SK-N-MC (cell line): Measurements from ENCODE around the gene KIF7.
A peak's percentile ranks its signal among the peaks of the same experiment; 100 is the strongest.

ENCODE experiments used
- DNase-seq: peaks from one replicate; pipeline ENCODE4 v3.0.0-alpha.2; 2011; ENCODE audit warnings: low read depth, low spot score
- H3K27ac ChIP-seq: fragments of 200-600 bp; sonication (generic); 2 replicates; pipeline ENCODE4 v1.5.1; 2016; ENCODE audit warnings: mixed run types
- H3K36me3 ChIP-seq: fragments of 200-600 bp; sonication (generic); 2 replicates; pipeline ENCODE4 v1.6.1; 2017; ENCODE audit warnings: antibody characterized with exemption, low read length, mixed read lengths; ENCODE audit not compliant: insufficient read depth
- H3K4me3 ChIP-seq: fragments of 200-600 bp; sonication (generic); 2 replicates; pipeline ENCODE4 v1.5.1; 2016
- H3K9ac ChIP-seq: fragments of 200-600 bp; sonication (generic); 2 replicates; pipeline ENCODE4 v1.8.0; 2017; ENCODE audit warnings: mixed run types, mixed read lengths; ENCODE audit not compliant: insufficient read length
- H3K9me3 ChIP-seq: fragments of 200-600 bp; sonication (generic); 2 replicates; pipeline ENCODE4 v1.6.1; 2017; ENCODE audit warnings: low read depth, mild to moderate bottlenecking, antibody characterized with exemption, low read length, moderate library complexity, mixed read lengths
- EZH2 ChIP-seq: fragments of 200-600 bp; sonication (generic); IDR thresholded peaks from one replicate; pipeline ENCODE4 v1.6.1; 2017; ENCODE audit warnings: antibody characterized with exemption
- FOXP2 ChIP-seq: optimal IDR thresholded peaks from 2 replicates; pipeline ENCODE3; 2011; ENCODE audit warnings: mild to moderate bottlenecking, moderate library complexity; ENCODE audit not compliant: insufficient read depth; ENCODE audit errors: extremely low read length, control extremely low read depth
- POLR2AphosphoS5 ChIP-seq: IDR thresholded peaks from 2 replicates; pipeline ENCODE4 v1.6.1; 2012; ENCODE audit warnings: mild to moderate bottlenecking, low read depth, low read length, borderline replicate concordance

Gene KIF7

GRCh38 chr15:89623165-89623564 lies 32.1 kb downstream of the KIF7 start:
- no peak for DNase-seq
- Histone ChIP-seq H3K9ac (no peak overlapping the region), H3K4me3 (no peak overlapping the region), H3K9me3 (no peaks in the 10 kb centered on the region), H3K36me3 (peaks cover 98% of the 10 kb centered on the region), H3K27ac (peak overlapping the region; percentile 40)
- TF ChIP-seq EZH2 (no peak), FOXP2 (no peak), POLR2AphosphoS5 (no peak)

- Histone ChIP-seq H3K36me3 (peaks cover 97% of the 10 kb centered on the region), H3K27ac (peak overlapping the region; percentile 42; the same call in 1 of the 2 replicates), H3K4me3 (no peak overlapping the region), H3K9me3 (no peaks in the 10 kb centered on the region), H3K9ac (no peak overlapping the region)
- no peak for DNase-seq
- 0 out of 2 replicates have a peak, but pooled peaks have one; percentile 17 for TF ChIP-seq POLR2AphosphoS5
- no peak for TF ChIP-seq FOXP2
These were observed 33.7 kb downstream of the KIF7 start for GRCh38 chr15:89621547-89621946.

DNA sequence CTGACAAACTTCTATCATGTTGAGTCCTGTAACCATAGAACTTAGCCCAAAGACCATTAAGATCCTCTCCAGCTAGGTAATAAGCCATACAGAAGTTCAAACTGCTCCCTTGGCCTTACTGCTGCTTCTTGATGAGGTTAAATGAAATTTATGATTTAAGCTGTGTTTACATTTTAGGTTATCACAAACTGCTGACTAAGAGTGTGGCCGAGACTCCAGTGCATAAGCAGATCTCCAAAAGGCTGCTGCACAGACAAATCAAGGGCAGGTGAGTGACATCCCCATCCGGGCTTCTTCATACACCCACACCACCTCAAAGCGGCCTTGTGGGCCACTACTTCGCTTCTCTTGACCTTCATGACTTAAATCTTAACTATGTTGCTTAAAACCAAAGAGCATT lies 39.0 kb downstream of the KIF7 start:
- TF ChIP-seq FOXP2 (no peak), EZH2 (no peak), POLR2AphosphoS5 (no peak)
- peaks cover 92% of the 10 kb centered on the region for H3K36me3 ChIP-seq
- no peak overlapping the region for H3K27ac ChIP-seq
- no peak overlapping the region for H3K9ac ChIP-seq
- peaks cover 15% of the 10 kb centered on the region for H3K9me3 ChIP-seq
- DNase-seq = no peak
- no peak overlapping the region for H3K4me3 ChIP-seq

GRCh38 chr15:89615135-89615534 lies 40.1 kb downstream of the KIF7 start:
- H3K9me3 ChIP-seq = peaks cover 22% of the 10 kb centered on the region
- peak overlapping the region; percentile 19 for H3K27ac ChIP-seq
- H3K9ac ChIP-seq = no peak overlapping the region
- H3K36me3 ChIP-seq = peaks cover 93% of the 10 kb centered on the region
- TF ChIP-seq POLR2AphosphoS5 = no peak
- TF ChIP-seq EZH2 = no peak
- no peak for TF ChIP-seq FOXP2
- DNase-seq = no peak
- no peak overlapping the region for H3K4me3 ChIP-seq

- Histone ChIP-seq H3K4me3 (no peak overlapping the region), H3K9me3 (peaks cover 28% of the 10 kb centered on the region), H3K9ac (no peak overlapping the region), H3K27ac (no peak overlapping the region; the same call in 1 of the 2 replicates), H3K36me3 (peaks cover 93% of the 10 kb centered on the region)
- DNase-seq = no peak
- no peak for TF ChIP-seq EZH2
- no peak for TF ChIP-seq FOXP2
- no peak for TF ChIP-seq POLR2AphosphoS5
These were observed 41.1 kb downstream of the KIF7 start for GRCh38 chr15:89614164-89614563.

DNA sequence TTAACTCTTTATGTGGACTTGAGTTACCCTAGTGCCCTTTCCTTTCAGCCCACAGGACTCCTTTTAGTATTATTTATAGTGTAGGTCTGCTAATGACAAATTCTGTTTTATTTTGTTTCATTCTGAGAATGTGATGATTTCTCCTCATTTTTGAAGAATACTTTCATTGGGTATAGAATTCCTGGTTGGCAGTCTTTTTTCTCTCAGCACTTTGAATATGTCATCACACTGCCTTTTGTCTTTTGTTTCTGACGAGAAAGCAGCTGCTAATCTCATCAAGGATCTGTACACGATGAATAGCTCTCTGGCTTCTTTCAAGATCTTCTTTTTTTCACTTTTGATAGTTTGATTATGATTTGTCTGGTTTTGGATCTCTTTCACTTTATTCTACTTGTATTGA lies 42.2 kb downstream of the KIF7 start:
- no peak for TF ChIP-seq POLR2AphosphoS5
- no peak overlapping the region for H3K9ac ChIP-seq
- H3K27ac ChIP-seq = peak overlapping the region; percentile 32
- H3K36me3 ChIP-seq = peaks cover 93% of the 10 kb centered on the region
- peaks cover 28% of the 10 kb centered on the region for H3K9me3 ChIP-seq
- no peak for DNase-seq
- no peak overlapping the region for H3K4me3 ChIP-seq

DNA sequence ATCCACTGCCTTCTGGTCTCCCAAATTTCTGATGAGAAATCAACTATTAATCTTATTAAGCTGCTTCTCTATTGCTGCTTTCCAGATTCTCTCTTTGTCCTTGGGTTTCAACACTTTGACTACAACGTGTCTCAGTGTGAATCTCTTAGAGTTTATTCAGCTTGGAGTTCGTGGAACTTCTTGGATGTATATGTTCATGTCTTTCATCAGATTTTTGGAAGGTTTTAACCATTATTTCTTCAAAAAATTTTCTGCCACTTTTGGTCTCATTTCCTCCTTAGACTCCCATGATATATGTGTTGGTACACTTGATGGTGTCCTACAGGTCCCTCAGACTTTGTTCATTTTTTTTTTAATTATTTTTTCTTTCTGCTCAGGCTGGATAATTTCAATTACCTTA lies 44.0 kb downstream of the KIF7 start:
- Histone ChIP-seq H3K9me3 (peaks cover 28% of the 10 kb centered on the region), H3K27ac (no peak overlapping the region), H3K9ac (no peak overlapping the region), H3K36me3 (peaks cover 95% of the 10 kb centered on the region), H3K4me3 (no peak overlapping the region)
- no peak for DNase-seq
- TF ChIP-seq POLR2AphosphoS5 (no peak), EZH2 (no peak), FOXP2 (no peak)

DNA sequence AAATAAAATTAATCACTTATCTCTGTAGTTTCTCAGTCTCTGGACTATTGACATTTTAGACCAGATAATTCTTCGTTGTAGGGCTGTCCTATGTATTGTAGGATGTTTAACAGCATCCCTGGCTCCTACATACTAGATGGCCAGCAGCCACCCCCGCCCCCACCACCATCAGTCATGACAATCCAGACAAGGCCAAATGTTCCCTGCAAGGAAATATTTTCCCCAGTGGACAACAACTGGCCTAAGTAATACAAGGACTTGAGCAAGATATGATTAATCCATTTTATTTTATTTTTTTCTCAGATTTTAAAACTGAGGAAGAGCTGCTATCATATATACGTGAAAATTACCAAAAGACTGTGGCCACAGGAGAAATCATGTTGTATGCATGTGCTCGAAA lies 56.2 kb downstream of the KIF7 start:
- Histone ChIP-seq H3K36me3 (peaks cover 98% of the 10 kb centered on the region), H3K27ac (no peak overlapping the region), H3K9me3 (no peaks in the 10 kb centered on the region), H3K9ac (no peak overlapping the region), H3K4me3 (no peak overlapping the region)
- TF ChIP-seq EZH2 (no peak), FOXP2 (no peak), POLR2AphosphoS5 (no peak)
- no peak for DNase-seq

DNA sequence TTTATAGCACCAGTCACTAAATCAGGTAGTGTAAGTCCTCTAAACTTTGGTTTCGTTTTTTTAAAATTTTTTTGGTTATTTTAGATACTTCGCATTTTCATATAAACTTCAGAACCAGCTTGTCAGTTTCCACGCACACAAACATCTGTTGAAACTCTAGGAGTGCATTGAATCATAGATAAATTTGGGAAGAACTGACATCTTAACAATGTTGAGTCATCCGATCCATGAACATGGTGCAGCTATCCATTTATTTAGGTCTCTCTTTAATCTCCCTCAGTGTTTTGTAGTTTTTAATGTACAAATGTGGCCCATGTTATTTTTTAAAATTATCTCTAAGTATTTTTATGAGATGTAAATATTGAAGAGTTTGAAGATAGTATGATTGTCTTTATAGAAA lies 62.2 kb downstream of the KIF7 start:
- no peaks in the 10 kb centered on the region for H3K9me3 ChIP-seq
- H3K4me3 ChIP-seq = no peak overlapping the region
- TF ChIP-seq POLR2AphosphoS5 (no peak), FOXP2 (no peak), EZH2 (no peak)
- H3K9ac ChIP-seq = no peak overlapping the region
- H3K27ac ChIP-seq = peak overlapping the region; percentile 29
- H3K36me3 ChIP-seq = peaks cover 92% of the 10 kb centered on the region
- no peak for DNase-seq

GRCh38 chr15:89591834-89592233 lies 63.4 kb downstream of the KIF7 start:
- H3K9me3 ChIP-seq = no peaks in the 10 kb centered on the region
- H3K36me3 ChIP-seq = peaks cover 92% of the 10 kb centered on the region
- no peak for TF ChIP-seq POLR2AphosphoS5
- TF ChIP-seq FOXP2 = no peak
- TF ChIP-seq EZH2 = no peak
- H3K9ac ChIP-seq = no peak overlapping the region
- H3K4me3 ChIP-seq = no peak overlapping the region
- peak overlapping the region; percentile 29; the same call in 1 of the 2 replicates for H3K27ac ChIP-seq
- no peak for DNase-seq
